Prostate gland (tissue), 2 donors: ENCODE results near the gene NINJ1.

Experiments
- CTCF ChIP-seq, 4 experiments: fragments of 200-600 bp in 2 of 4; fragments of 450-650 bp in 2 of 4; sonication (generic) in 2 of 4; IDR thresholded peaks; 1 replicate in 3 of 4; 2 replicates in 1 of 4; pipeline ENCODE4 v1.5.1; 2016 to 2019; ENCODE audit warnings: antibody characterized with exemption in 4 of 4, mild to moderate bottlenecking in 2 of 4, moderate library complexity in 2 of 4
- POLR2AphosphoS5 ChIP-seq: sonication (generic); formaldehyde crosslinking; IDR thresholded peaks from one replicate; pipeline ENCODE4 v1.6.1; 2017; ENCODE audit warnings: antibody characterized with exemption

DNA sequence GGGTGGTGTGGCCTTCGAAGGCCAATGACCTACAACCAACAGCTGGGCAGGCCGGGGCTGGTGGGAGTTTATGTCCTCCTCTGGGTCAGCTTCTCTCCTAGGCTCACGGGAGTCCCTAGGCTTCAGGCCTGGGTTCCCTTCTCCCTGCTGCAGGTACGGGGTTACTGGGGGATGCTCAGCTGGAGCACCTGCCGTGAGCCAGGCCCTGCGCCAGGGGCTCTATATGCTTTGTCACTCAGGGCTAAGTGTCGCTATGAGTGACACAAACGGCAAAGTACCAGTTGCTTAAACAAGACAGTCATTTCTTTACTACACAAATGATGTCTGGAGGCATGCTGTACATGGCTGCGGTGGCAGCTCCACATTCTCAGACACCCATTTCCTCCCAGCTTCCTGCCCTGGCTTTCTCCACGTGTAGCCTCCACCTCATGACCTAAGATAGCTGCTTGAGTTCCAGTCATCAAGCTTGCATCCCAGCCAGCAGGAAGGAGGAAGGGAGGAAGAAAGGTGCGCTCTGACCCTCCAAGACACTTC lies 22.5 kb upstream of the NINJ1 start:
- TF ChIP-seq CTCF (IDR thresholded peaks at IDR 0.05) (no peak), POLR2AphosphoS5 (no peak)
